Measurements from ENCODE around the gene ITIH2.

- TF ChIP-seq POLR2AphosphoS5 (IDR thresholded peaks at IDR 0.05) (no peak), CTCF (IDR thresholded peaks at IDR 0.05) (no peak), POLR2A (IDR thresholded peaks at IDR 0.05) (no peak), EP300 (IDR thresholded peaks at IDR 0.05) (no peak)
Measured at GRCh38 chr10:7705341-7705740, 2.2 kb downstream of the ITIH2 start.

All from sigmoid colon (tissue), 4 donors.